Measurements from ENCODE around the gene SLC22A31.

The SLC22A31 gene

DNA sequence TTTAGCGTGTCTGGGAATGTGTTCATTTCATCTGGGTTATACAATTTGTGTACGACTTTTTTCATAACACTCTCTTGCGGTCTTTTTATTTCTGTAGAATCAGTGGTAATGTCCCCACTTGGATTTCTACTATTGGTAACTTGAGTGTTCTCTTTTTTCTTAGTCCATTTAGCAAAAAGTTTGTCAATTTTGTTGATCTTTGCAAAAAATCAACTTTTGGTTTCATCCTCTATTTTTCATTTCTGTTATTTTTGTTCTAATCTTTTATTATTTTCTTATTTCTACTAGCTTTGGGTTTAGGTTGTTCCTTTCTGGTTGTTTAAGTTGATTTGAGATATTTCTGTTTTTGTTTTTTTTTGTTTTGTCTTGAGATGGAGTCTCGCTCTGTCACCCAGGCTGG, 7.7 kb upstream of the SLC22A31 start:
- no peak for TF ChIP-seq FOXP2 (optimal IDR thresholded peaks at IDR 0.05; ENCODE audit: borderline replicate concordance, extremely low read depth, extremely low read length, insufficient read depth)
- TF ChIP-seq SIN3A (IDR thresholded peaks at IDR 0.05; ENCODE audit: borderline replicate concordance, insufficient read depth, low read length): no peak
- TF ChIP-seq POLR2AphosphoS5 (IDR thresholded peaks at IDR 0.05; ENCODE audit: low read depth, low read length): no peak
- no peak for TF ChIP-seq TAF1 (IDR thresholded peaks at IDR 0.05; ENCODE audit: borderline replicate concordance, insufficient read depth, low read length)
- TF ChIP-seq, protein P1, sequence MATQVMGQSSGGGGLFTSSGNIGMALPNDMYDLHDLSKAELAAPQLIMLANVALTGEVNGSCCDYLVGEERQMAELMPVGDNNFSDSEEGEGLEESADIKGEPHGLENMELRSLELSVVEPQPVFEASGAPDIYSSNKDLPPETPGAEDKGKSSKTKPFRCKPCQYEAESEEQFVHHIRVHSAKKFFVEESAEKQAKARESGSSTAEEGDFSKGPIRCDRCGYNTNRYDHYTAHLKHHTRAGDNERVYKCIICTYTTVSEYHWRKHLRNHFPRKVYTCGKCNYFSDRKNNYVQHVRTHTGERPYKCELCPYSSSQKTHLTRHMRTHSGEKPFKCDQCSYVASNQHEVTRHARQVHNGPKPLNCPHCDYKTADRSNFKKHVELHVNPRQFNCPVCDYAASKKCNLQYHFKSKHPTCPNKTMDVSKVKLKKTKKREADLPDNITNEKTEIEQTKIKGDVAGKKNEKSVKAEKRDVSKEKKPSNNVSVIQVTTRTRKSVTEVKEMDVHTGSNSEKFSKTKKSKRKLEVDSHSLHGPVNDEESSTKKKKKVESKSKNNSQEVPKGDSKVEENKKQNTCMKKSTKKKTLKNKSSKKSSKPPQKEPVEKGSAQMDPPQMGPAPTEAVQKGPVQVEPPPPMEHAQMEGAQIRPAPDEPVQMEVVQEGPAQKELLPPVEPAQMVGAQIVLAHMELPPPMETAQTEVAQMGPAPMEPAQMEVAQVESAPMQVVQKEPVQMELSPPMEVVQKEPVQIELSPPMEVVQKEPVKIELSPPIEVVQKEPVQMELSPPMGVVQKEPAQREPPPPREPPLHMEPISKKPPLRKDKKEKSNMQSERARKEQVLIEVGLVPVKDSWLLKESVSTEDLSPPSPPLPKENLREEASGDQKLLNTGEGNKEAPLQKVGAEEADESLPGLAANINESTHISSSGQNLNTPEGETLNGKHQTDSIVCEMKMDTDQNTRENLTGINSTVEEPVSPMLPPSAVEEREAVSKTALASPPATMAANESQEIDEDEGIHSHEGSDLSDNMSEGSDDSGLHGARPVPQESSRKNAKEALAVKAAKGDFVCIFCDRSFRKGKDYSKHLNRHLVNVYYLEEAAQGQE (IDR thresholded peaks at IDR 0.05; ENCODE audit: insufficient read depth in 1 of 2, low read depth in 2 of 2, low read length in 2 of 2): no peak

GRCh38 chr16:89202422-89203215, 2.3 kb upstream of the SLC22A31 start:
- TF ChIP-seq TAF1 (IDR thresholded peaks at IDR 0.05; ENCODE audit: borderline replicate concordance, insufficient read depth, low read length): no peak

- TF ChIP-seq POLR2AphosphoS5 (IDR thresholded peaks at IDR 0.05; ENCODE audit: low read depth, low read length): no peak
- no peak for TF ChIP-seq FOXP2 (optimal IDR thresholded peaks at IDR 0.05; ENCODE audit: borderline replicate concordance, extremely low read depth, extremely low read length, insufficient read depth)
- TF ChIP-seq TAF1 (IDR thresholded peaks at IDR 0.05; ENCODE audit: borderline replicate concordance, insufficient read depth, low read length): no peak
- TF ChIP-seq, protein P1 (IDR thresholded peaks at IDR 0.05; ENCODE audit: insufficient read depth in 1 of 2, low read depth in 2 of 2, low read length in 2 of 2): no peak
- no peak for TF ChIP-seq SIN3A (IDR thresholded peaks at IDR 0.05; ENCODE audit: borderline replicate concordance, insufficient read depth, low read length)
Observed at GRCh38 chr16:89201439-89202377, 1.4 kb upstream of the SLC22A31 start.

DNA sequence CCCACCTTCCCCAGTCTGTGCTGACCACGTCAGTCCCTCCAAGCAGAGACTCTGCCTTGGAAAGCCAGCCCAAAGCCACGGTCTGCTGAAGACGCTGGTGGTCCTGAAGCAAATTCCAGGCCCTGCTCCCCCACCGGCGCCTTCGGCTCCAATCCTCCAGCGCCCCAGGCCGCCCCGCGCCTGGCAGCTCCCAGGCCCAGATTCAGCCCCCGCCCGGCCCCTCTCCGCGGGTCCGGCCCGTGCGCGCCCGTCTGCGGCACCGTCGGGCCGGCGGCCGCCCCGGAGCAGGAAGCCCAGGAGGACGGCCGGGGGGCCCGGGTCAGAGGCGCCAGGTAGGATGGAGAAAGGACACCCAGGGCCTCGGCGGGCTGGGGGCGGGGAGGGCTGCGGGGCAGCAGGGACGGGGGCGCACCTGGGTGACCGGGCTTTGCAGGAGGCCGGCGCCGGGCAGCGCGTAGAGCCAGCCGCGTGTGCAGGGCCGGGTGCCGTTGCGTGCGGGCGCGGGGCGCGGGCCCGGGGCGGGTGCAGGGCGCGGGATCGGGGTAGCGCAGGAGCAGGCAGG, 594 bp upstream of the SLC22A31 start:
- TF ChIP-seq FOXP2 (optimal IDR thresholded peaks at IDR 0.05; ENCODE audit: borderline replicate concordance, extremely low read depth, extremely low read length, insufficient read depth): no peak

DNA sequence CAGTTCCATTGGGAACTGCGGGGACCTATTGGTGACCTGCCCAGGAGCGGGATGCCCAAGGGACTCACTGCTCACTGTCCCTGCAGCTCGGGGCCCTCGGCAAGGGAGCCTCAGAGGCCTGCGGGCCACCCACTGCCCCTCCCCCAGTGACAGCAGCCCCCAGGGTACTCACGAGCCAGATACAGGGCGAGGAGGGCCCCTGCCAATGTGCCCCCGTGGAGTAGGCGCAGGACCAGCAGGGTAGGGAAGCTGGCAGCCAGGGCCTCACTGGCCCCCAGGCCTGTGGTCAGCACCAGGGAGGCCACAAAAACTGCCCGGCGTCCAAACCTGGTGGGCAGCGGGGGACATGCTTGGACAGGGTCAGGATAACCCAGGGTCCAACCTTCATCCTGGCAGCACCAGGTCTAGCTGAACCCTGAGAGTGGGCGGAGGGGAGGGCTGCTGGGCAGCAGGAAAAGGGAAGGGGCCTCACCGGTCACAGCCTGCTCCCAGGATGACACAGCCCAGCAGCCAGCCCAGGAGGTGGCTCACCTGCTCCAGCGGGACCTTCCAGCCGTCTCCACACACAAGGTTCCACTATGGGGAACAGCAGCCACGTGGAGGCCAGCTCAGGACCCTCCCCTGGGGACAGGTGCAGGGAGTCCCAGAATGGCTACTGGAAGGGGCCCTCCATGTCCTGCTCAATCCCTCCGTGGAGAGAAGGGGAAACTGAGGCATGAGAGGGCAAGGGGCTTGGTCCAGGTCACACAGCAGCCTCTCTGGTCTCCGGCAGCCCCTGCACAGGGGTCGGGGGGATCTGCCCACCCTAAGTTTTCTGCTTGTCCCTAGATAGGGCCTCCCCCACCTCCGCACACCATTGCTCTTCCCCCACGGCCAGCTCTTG, 855 bp downstream of the SLC22A31 start:
- TF ChIP-seq, protein P1 (IDR thresholded peaks at IDR 0.05; ENCODE audit: insufficient read depth in 1 of 2, low read depth in 2 of 2, low read length in 2 of 2): no peak
- TF ChIP-seq SIN3A (IDR thresholded peaks at IDR 0.05; ENCODE audit: borderline replicate concordance, insufficient read depth, low read length): no peak
- TF ChIP-seq FOXP2 (optimal IDR thresholded peaks at IDR 0.05; ENCODE audit: borderline replicate concordance, extremely low read depth, extremely low read length, insufficient read depth): no peak
- no peak for TF ChIP-seq TAF1 (IDR thresholded peaks at IDR 0.05; ENCODE audit: borderline replicate concordance, insufficient read depth, low read length)
- no peak for TF ChIP-seq POLR2AphosphoS5 (IDR thresholded peaks at IDR 0.05; ENCODE audit: low read depth, low read length)

Data from PFSK-1 (cell line).